Activated T-cell treated with anti-CD3 and anti-CD28 coated beads, Interleukin-2, amount 50 U/mL, for 24 hours (primary cell): ENCODE data around the gene CIB4.

ENCODE experiments used
- DNase-seq: peaks from one replicate; pipeline ENCODE4 v3.0.0-alpha.2; 2020
- H3K27ac Mint-ChIP-seq: 2 replicates; pipeline ENCODE4 v1.8.0; 2020; ENCODE audit warnings: mild to moderate bottlenecking, mixed read lengths
- H3K27me3 Mint-ChIP-seq: 2 replicates; pipeline ENCODE4 v1.8.0; 2020; ENCODE audit warnings: mixed read lengths
- H3K36me3 Mint-ChIP-seq: 2 replicates; pipeline ENCODE4 v1.8.0; 2020; ENCODE audit warnings: low read depth, mixed read lengths
- H3K4me1 Mint-ChIP-seq: 2 replicates; pipeline ENCODE4 v1.8.0; 2020; ENCODE audit warnings: low read depth, mixed read lengths
- H3K4me3 Mint-ChIP-seq: 2 replicates; pipeline ENCODE4 v1.8.0; 2020; ENCODE audit warnings: mild to moderate bottlenecking, moderate library complexity, mixed read lengths
- H3K9me3 Mint-ChIP-seq: 2 replicates; pipeline ENCODE4 v1.8.0; 2020; ENCODE audit warnings: mixed read lengths

The CIB4 gene

GRCh38 chr2:26534098-26534864 is 106.9 kb downstream of the CIB4 start:
- no peaks in the 10 kb centered on the region for H3K4me1 Mint-ChIP-seq
- no peak overlapping the region for H3K4me3 Mint-ChIP-seq
- no peaks in the 10 kb centered on the region for H3K9me3 Mint-ChIP-seq
- no peaks in the 10 kb centered on the region for H3K27me3 Mint-ChIP-seq
- H3K36me3 Mint-ChIP-seq: no peaks in the 10 kb centered on the region
- no peak for DNase-seq
- no peak overlapping the region for H3K27ac Mint-ChIP-seq

- Mint-ChIP-seq H3K9me3 (no peaks in the 10 kb centered on the region), H3K4me1 (no peaks in the 10 kb centered on the region), H3K36me3 (no peaks in the 10 kb centered on the region), H3K27me3 (no peaks in the 10 kb centered on the region), H3K4me3 (no peak overlapping the region), H3K27ac (no peak overlapping the region)
- DNase-seq: no peak
These were observed 107.5 kb downstream of the CIB4 start for GRCh38 chr2:26533661-26534060.

GRCh38 chr2:26532301-26533250 is 108.6 kb downstream of the CIB4 start:
- Mint-ChIP-seq H3K4me1 (no peaks in the 10 kb centered on the region), H3K36me3 (no peaks in the 10 kb centered on the region), H3K4me3 (no peak overlapping the region), H3K9me3 (no peaks in the 10 kb centered on the region), H3K27ac (no peak overlapping the region), H3K27me3 (no peaks in the 10 kb centered on the region)
- DNase-seq: no peak
